ENCODE data around the gene EFNA3.
A peak's percentile ranks its signal among the peaks of the same experiment; 100 is the strongest.
"Not testable (repeated sequence)": the region's sequence is repeated elsewhere in the genome, so short reads cannot be mapped to it uniquely, and the experiment has no call there.

The EFNA3 gene

GRCh38 chr1:155117610-155118009 is 39.0 kb downstream of the EFNA3 start:
- no peak for DNase-seq

- not testable (repeated sequence) for DNase-seq
Measured at GRCh38 chr1:155118090-155118489, 39.5 kb downstream of the EFNA3 start.

- no peak for DNase-seq
Measured at GRCh38 chr1:155120253-155120652, 41.6 kb downstream of the EFNA3 start.

GRCh38 chr1:155121249-155121648 is 42.6 kb downstream of the EFNA3 start:
- no peak for DNase-seq

GRCh38 chr1:155122308-155122707 is 43.7 kb downstream of the EFNA3 start:
- no peak for DNase-seq

GRCh38 chr1:155123801-155124200 is 45.2 kb downstream of the EFNA3 start:
- DNase-seq = no peak

GRCh38 chr1:155124503-155125463 is 46.1 kb downstream of the EFNA3 start:
- no peak for DNase-seq

GRCh38 chr1:155125511-155125945 is 46.9 kb downstream of the EFNA3 start:
- DNase-seq = no peak

- no peak for DNase-seq
Measured at GRCh38 chr1:155125946-155126555, 47.4 kb downstream of the EFNA3 start.

- peak; percentile 11 for DNase-seq
Measured at GRCh38 chr1:155126556-155127104, 48.0 kb downstream of the EFNA3 start.

- peak; percentile 34 for DNase-seq
Measured at GRCh38 chr1:155127105-155127966, 48.7 kb downstream of the EFNA3 start, which contains the start of gene EFNA1. Gene EFNA1 (plus strand): TSS chr1:155127876. CDS start chr1:155127978, 102 bp downstream.

GRCh38 chr1:155127967-155128754 is 49.5 kb downstream of the EFNA3 start:
- DNase-seq = no peak

GRCh38 chr1:155128755-155129473 is 50.3 kb downstream of the EFNA3 start:
- no peak for DNase-seq

GRCh38 chr1:155130272-155131006 is 51.8 kb downstream of the EFNA3 start:
- no peak for DNase-seq

GRCh38 chr1:155131285-155131684 is 52.6 kb downstream of the EFNA3 start:
- no peak for DNase-seq

- no peak for DNase-seq
Measured at GRCh38 chr1:155131856-155132255, 53.2 kb downstream of the EFNA3 start.

GRCh38 chr1:155133799-155134281 is 55.2 kb downstream of the EFNA3 start:
- DNase-seq = no peak

- no peak for DNase-seq
Measured at GRCh38 chr1:155134322-155134721, 55.7 kb downstream of the EFNA3 start.

GRCh38 chr1:155134880-155135414 is 56.3 kb downstream of the EFNA3 start:
- DNase-seq = peak; percentile 23

Data from T-helper 9 cell (primary cell).